Measurements from ENCODE around the gene RNF220.
"Not testable (repeated sequence)": the region's sequence is repeated elsewhere in the genome, so short reads cannot be mapped to it uniquely, and the experiment has no call there.

Gene RNF220

GRCh38 chr1:44499306-44499705, 94.3 kb downstream of the RNF220 start:
- TF ChIP-seq, protein P1, sequence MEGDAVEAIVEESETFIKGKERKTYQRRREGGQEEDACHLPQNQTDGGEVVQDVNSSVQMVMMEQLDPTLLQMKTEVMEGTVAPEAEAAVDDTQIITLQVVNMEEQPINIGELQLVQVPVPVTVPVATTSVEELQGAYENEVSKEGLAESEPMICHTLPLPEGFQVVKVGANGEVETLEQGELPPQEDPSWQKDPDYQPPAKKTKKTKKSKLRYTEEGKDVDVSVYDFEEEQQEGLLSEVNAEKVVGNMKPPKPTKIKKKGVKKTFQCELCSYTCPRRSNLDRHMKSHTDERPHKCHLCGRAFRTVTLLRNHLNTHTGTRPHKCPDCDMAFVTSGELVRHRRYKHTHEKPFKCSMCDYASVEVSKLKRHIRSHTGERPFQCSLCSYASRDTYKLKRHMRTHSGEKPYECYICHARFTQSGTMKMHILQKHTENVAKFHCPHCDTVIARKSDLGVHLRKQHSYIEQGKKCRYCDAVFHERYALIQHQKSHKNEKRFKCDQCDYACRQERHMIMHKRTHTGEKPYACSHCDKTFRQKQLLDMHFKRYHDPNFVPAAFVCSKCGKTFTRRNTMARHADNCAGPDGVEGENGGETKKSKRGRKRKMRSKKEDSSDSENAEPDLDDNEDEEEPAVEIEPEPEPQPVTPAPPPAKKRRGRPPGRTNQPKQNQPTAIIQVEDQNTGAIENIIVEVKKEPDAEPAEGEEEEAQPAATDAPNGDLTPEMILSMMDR (IDR thresholded peaks at IDR 0.05; ENCODE audit: extremely low read depth, missing control alignments), result no peak
- no peak for DNase-seq (ENCODE audit: low spot score)

GRCh38 chr1:44500181-44501046, 95.4 kb downstream of the RNF220 start:
- TF ChIP-seq, protein P1 (IDR thresholded peaks at IDR 0.05; ENCODE audit: extremely low read depth, missing control alignments), result no peak
- no peak for DNase-seq (ENCODE audit: low spot score)

DNA sequence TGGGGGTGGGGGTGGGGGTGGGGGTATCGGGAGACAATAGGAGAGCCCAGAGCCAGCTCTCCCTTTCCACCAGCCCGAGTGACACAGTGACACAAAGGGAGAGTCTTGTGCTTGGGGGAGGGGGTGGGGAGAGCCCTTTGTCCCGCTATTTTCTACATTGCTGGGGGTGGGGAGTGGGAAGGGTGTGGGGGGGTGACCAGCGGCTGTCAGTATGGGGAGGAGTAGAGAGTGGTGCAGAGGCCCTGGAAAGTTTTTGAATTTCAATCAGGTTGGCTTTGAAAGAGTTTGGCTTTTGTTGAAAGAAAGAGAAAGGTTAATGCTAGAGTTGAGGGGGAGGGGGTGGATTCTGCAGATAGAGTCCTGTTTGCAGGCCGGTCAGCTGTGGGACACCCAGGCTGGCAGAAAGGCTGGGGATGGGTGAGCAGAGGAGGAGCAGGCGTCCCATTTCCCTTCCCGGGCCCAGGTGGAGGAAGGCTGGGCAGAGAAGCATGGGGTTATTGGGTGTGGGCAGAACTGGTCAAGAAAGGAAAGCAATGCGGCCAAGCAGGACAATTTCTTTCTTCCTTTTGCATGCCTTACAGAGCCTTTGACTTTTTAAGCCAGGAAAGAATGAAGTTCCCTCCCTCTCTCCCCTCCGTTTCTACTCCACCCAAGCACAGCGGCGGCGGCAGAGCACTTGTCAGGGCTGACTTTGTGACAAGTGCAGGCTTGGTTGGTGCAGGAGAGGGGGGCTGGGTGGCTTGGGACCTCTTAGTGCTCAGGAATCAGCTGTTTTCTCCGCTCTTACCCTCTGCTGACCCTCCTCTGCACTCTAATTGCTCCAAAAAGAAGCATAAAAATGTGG, 96.2 kb downstream of the RNF220 start:
- DNase-seq (ENCODE audit: low spot score), result no peak
- TF ChIP-seq, protein P1 (IDR thresholded peaks at IDR 0.05; ENCODE audit: extremely low read depth, missing control alignments), result no peak

GRCh38 chr1:44502823-44503222, 97.8 kb downstream of the RNF220 start:
- DNase-seq (ENCODE audit: low spot score), result not testable (repeated sequence)

DNA sequence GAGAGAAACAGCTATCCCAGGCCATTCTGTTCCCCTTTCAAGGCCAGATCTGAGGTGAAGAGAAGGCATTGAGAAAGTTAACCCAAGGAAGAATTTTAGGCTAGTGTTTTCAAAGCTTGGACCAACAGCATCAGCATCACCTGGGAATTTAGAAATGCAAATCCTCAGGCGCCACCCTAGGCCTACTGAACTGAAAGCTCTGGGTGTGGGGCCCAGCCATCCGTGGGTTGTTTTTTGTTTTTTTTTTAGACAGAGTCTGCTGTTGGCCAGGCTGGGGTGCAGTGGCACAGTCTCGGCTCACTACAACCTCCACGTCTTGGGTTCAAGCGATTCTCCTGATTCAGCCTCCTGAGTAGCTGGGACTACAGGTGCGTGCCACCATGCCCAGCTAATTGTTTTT, 98.6 kb downstream of the RNF220 start:
- TF ChIP-seq, protein P1 (IDR thresholded peaks at IDR 0.05; ENCODE audit: extremely low read depth, missing control alignments), result no peak
- no peak for DNase-seq (ENCODE audit: low spot score)

GRCh38 chr1:44505210-44505993, 100.3 kb downstream of the RNF220 start:
- no peak for DNase-seq (ENCODE audit: low spot score)
- TF ChIP-seq, protein P1 (IDR thresholded peaks at IDR 0.05; ENCODE audit: extremely low read depth, missing control alignments), result no peak

GRCh38 chr1:44507490-44508396, 102.7 kb downstream of the RNF220 start:
- DNase-seq (ENCODE audit: low spot score), result no peak
- TF ChIP-seq, protein P1 (IDR thresholded peaks at IDR 0.05; ENCODE audit: extremely low read depth, missing control alignments), result no peak
